ENCODE data around the gene LMAN1L.

LMAN1L gene

GRCh38 chr15:74817370-74817737 is 4.7 kb downstream of the LMAN1L start:
- DNase-seq, result no peak

GRCh38 chr15:74820056-74820455 is 7.4 kb downstream of the LMAN1L start:
- DNase-seq, result no peak

GRCh38 chr15:74821091-74821789 is 8.6 kb downstream of the LMAN1L start:
- peak in 1 of 2 donors; percentile 51 for DNase-seq

- no peak for DNase-seq
Measured at GRCh38 chr15:74821790-74822158, 9.1 kb downstream of the LMAN1L start.

GRCh38 chr15:74822233-74822632 is 9.6 kb downstream of the LMAN1L start:
- DNase-seq, result no peak

- no peak for DNase-seq
Measured at GRCh38 chr15:74823324-74823723, 10.7 kb downstream of the LMAN1L start.

GRCh38 chr15:74824976-74825375 is 12.3 kb downstream of the LMAN1L start:
- DNase-seq, result no peak

GRCh38 chr15:74825866-74826265 is 13.2 kb downstream of the LMAN1L start:
- DNase-seq, result no peak

- peak; percentile 23 to 55 for DNase-seq
Measured at GRCh38 chr15:74826364-74826819, 13.8 kb downstream of the LMAN1L start, which contains the start of gene CPLX3. CPLX3 (plus strand) TSS chr15:74826627; CDS start chr15:74826704, 77 bp downstream.

- DNase-seq, result no peak
Measured at GRCh38 chr15:74826921-74827320, 14.3 kb downstream of the LMAN1L start.

- no peak for DNase-seq
Measured at GRCh38 chr15:74827614-74828013, 15.0 kb downstream of the LMAN1L start.

- DNase-seq, result no peak
Measured at GRCh38 chr15:74828835-74829234, 16.2 kb downstream of the LMAN1L start.

- no peak for DNase-seq
Measured at GRCh38 chr15:74829486-74829885, 16.9 kb downstream of the LMAN1L start.

GRCh38 chr15:74829991-74830390 is 17.4 kb downstream of the LMAN1L start:
- no peak for DNase-seq

GRCh38 chr15:74830868-74831267 is 18.2 kb downstream of the LMAN1L start:
- DNase-seq, result no peak

- DNase-seq, result no peak
Measured at GRCh38 chr15:74831813-74832495, 19.3 kb downstream of the LMAN1L start.

GRCh38 chr15:74832826-74833225 is 20.2 kb downstream of the LMAN1L start:
- no peak for DNase-seq

GRCh38 chr15:74833376-74834107 is 20.9 kb downstream of the LMAN1L start:
- DNase-seq, result no peak

- DNase-seq, result peak; percentile 34 to 49
Measured at GRCh38 chr15:74835312-74835823, 22.7 kb downstream of the LMAN1L start.

GRCh38 chr15:74836846-74837245 is 24.2 kb downstream of the LMAN1L start:
- DNase-seq, result no peak

GRCh38 chr15:74837482-74838136 is 25.0 kb downstream of the LMAN1L start:
- DNase-seq, result no peak

- DNase-seq, result no peak
Measured at GRCh38 chr15:74838137-74838516, 25.5 kb downstream of the LMAN1L start.
